ENCODE data around the gene LINS1.

- TF ChIP-seq CTCF (IDR thresholded peaks at IDR 0.05; ENCODE audit: extremely low read depth in 1 of 2, insufficient read depth in 1 of 2, low read depth in 1 of 2, low read length in 2 of 2) (no peak), POLR2A (IDR thresholded peaks at IDR 0.05; ENCODE audit: low read depth, low read length) (no peak), POLR2AphosphoS5 (IDR thresholded peaks at IDR 0.05; ENCODE audit: insufficient read depth, low read depth, low read length) (no peak), EZH2 (IDR thresholded peaks at IDR 0.05; ENCODE audit: borderline replicate concordance, low read depth, low read length, severe bottlenecking) (no peak), MAX (IDR thresholded peaks at IDR 0.05; ENCODE audit: insufficient read depth, insufficient read length) (no peak), MYC (IDR thresholded peaks at IDR 0.05; ENCODE audit: low read depth, low read length) (no peak)
Observed at GRCh38 chr15:100559330-100559729, 42.7 kb downstream of the LINS1 start.

All from endothelial cell of umbilical vein (primary cell).